Panc1 (cell line): Measurements from ENCODE around the gene CNGB1.

ENCODE experiments used
- TCF7L2 ChIP-seq: IDR thresholded peaks from 2 replicates; pipeline ENCODE4 v1.6.1; 2011; ENCODE audit warnings: mild to moderate bottlenecking, low read depth, low read length, inconsistent platforms
- TF ChIP-seq, protein P1 (sequence below): fragments of 450-650 bp; IDR thresholded peaks from 2 replicates; pipeline ENCODE4 v1.5.1; 2017; ENCODE audit warnings: mild to moderate bottlenecking

DNA sequence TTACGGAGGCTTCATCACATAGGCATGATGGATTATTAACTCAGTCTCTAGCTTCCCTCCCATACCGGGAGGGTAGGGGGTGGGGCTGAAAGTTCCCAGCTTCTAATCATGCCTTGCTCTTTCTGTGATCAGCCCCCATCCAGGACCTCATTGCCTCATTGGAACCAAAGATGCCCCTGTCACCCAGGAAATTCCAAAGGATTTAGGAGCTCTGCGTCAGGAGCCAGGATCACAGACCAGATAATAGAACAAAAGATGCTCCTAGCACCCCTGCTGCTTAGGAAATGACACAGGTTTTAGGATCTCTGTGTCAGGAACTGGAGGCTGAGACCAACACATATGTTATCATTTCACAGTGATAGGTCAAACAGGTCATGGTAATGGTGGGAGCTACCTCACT is 40.0 kb upstream of the CNGB1 start:
- TF ChIP-seq, protein P1, sequence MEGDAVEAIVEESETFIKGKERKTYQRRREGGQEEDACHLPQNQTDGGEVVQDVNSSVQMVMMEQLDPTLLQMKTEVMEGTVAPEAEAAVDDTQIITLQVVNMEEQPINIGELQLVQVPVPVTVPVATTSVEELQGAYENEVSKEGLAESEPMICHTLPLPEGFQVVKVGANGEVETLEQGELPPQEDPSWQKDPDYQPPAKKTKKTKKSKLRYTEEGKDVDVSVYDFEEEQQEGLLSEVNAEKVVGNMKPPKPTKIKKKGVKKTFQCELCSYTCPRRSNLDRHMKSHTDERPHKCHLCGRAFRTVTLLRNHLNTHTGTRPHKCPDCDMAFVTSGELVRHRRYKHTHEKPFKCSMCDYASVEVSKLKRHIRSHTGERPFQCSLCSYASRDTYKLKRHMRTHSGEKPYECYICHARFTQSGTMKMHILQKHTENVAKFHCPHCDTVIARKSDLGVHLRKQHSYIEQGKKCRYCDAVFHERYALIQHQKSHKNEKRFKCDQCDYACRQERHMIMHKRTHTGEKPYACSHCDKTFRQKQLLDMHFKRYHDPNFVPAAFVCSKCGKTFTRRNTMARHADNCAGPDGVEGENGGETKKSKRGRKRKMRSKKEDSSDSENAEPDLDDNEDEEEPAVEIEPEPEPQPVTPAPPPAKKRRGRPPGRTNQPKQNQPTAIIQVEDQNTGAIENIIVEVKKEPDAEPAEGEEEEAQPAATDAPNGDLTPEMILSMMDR = no peak
- TF ChIP-seq TCF7L2 = no peak
